ENCODE data around the gene ZNF566. TPM values are rescaled to one million over a fixed set of nuclear protein-coding genes. Genes with fewer than 3 reads are reported as not detected.

Gene ZNF566
- total and polyA plus RNA-seq, 2 donors: 6.0 to 39.4 TPM

GRCh38 chr19:36489920-36490415 lies 607 bp upstream of the ZNF566 start:
- Histone ChIP-seq H3K36me3 (ENCODE audit: insufficient read depth) (no peaks in the 10 kb centered on the region), H3K27ac (ENCODE audit: low read depth) (peak overlapping the region; percentile 97), H3K4me3 (ENCODE audit: low read depth, low read length) (peak overlapping the region; percentile 69), H3K4me1 (ENCODE audit: insufficient read depth) (no peaks in the 10 kb centered on the region)
- no peak for DNase-seq (ENCODE audit: extremely low spot score)
- 4% methylated on average over 15 of the region's 15 CpGs for WGBS

- H3K4me3 ChIP-seq (ENCODE audit: low read depth, low read length): peak overlapping the region; percentile 69
- no peaks in the 10 kb centered on the region for H3K36me3 ChIP-seq (ENCODE audit: insufficient read depth)
- no peaks in the 10 kb centered on the region for H3K4me1 ChIP-seq (ENCODE audit: insufficient read depth)
- WGBS: under 1% methylated on average over 11 of the region's 11 CpGs
- peak overlapping the region; percentile 97 for H3K27ac ChIP-seq (ENCODE audit: low read depth)
- peak; percentile 0 for DNase-seq (ENCODE audit: extremely low spot score)
Measured at GRCh38 chr19:36488846-36489117, 579 bp downstream of the ZNF566 start.

DNA sequence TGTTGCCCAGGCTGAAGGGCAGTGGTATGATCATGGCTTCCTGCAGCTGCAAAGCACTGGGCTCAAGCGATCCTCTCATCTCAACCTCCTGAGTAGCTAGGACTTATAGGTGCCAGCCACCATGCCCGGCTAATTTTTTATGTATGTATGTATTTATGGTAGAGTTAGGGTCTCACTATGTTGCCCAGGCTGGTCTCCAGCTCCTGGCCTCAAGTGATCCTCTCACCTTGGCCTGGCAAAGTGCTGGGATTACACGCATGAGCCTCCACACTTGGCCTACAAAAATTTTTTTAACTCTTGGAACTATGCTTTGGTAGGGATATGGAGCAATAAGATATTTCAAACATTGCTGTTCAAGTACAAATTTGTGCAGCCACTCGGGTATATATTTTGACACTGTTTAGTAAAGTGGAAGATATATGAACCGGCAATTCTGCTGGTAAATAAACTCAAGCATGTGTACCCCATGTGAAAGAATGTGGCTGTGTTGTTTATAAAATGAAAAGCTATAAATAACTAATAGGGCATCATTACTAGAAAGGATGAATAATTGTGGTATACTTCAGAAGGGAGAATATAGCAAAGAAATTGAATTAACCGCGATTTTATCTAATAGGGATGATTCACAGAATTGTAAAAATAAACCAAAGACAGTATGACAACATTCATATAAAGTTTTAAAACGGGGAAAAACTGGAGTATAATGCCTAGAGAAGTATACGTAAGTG lies 1.1 kb downstream of the ZNF566 start:
- 45% methylated on average over 9 of the region's 9 CpGs for WGBS
- Histone ChIP-seq H3K4me1 (ENCODE audit: insufficient read depth) (no peaks in the 10 kb centered on the region), H3K36me3 (ENCODE audit: insufficient read depth) (no peaks in the 10 kb centered on the region), H3K4me3 (ENCODE audit: low read depth, low read length) (peak overlapping the region; percentile 69), H3K27ac (ENCODE audit: low read depth) (no peak overlapping the region)
- no peak for DNase-seq (ENCODE audit: extremely low spot score)

GRCh38 chr19:36483653-36484052 lies 5.7 kb downstream of the ZNF566 start:
- DNase-seq (ENCODE audit: extremely low spot score): no peak
- Histone ChIP-seq H3K4me1 (ENCODE audit: insufficient read depth) (no peaks in the 10 kb centered on the region), H3K4me3 (ENCODE audit: low read depth, low read length) (no peak overlapping the region), H3K27ac (ENCODE audit: low read depth) (no peak overlapping the region), H3K36me3 (ENCODE audit: insufficient read depth) (no peaks in the 10 kb centered on the region)
- 96% methylated on average over 6 of the region's 6 CpGs for WGBS

GRCh38 chr19:36482876-36483275 lies 6.5 kb downstream of the ZNF566 start:
- no peak overlapping the region for H3K27ac ChIP-seq (ENCODE audit: low read depth)
- H3K4me1 ChIP-seq (ENCODE audit: insufficient read depth): no peaks in the 10 kb centered on the region
- no peak overlapping the region for H3K4me3 ChIP-seq (ENCODE audit: low read depth, low read length)
- 93% methylated on average over 2 of the region's 2 CpGs for WGBS
- H3K36me3 ChIP-seq (ENCODE audit: insufficient read depth): no peaks in the 10 kb centered on the region
- DNase-seq (ENCODE audit: extremely low spot score): no peak

- Histone ChIP-seq H3K36me3 (ENCODE audit: insufficient read depth) (peaks cover 10% of the 10 kb centered on the region), H3K4me3 (ENCODE audit: low read depth, low read length) (no peak overlapping the region), H3K4me1 (ENCODE audit: insufficient read depth) (no peaks in the 10 kb centered on the region), H3K27ac (ENCODE audit: low read depth) (no peak overlapping the region)
- no peak for DNase-seq (ENCODE audit: extremely low spot score)
- 95% methylated on average over 1 of the region's 1 CpG for WGBS
Measured at GRCh38 chr19:36460046-36460445, 29.3 kb downstream of the ZNF566 start.

DNA sequence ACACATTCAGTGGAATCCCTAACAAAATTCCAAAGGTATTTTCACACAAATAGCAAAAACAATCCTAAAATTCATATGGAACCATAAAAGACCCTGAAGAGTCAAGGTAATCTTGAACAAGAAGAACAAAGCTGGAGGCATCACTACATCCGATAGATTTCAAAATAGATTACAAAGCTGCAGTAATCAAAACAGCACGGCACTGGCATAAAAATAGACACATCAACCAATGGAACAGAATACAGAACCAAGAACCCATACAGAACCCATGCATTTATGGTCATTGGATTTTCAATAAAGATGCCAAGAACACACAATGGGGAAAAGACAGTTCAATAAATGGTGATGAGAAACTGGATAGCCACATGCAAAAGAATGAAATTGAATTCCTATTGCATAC lies 32.5 kb downstream of the ZNF566 start:
- Histone ChIP-seq H3K4me3 (ENCODE audit: low read depth, low read length) (no peak overlapping the region), H3K4me1 (ENCODE audit: insufficient read depth) (no peaks in the 10 kb centered on the region), H3K27ac (ENCODE audit: low read depth) (no peak overlapping the region), H3K36me3 (ENCODE audit: insufficient read depth) (peaks cover 4% of the 10 kb centered on the region)
- WGBS: 97% methylated on average over 2 of the region's 2 CpGs
- DNase-seq (ENCODE audit: extremely low spot score): no peak

- H3K4me3 ChIP-seq (ENCODE audit: low read depth, low read length): no peak overlapping the region
Measured at GRCh38 chr19:36449059-36449670, 40.2 kb downstream of the ZNF566 start.

DNA sequence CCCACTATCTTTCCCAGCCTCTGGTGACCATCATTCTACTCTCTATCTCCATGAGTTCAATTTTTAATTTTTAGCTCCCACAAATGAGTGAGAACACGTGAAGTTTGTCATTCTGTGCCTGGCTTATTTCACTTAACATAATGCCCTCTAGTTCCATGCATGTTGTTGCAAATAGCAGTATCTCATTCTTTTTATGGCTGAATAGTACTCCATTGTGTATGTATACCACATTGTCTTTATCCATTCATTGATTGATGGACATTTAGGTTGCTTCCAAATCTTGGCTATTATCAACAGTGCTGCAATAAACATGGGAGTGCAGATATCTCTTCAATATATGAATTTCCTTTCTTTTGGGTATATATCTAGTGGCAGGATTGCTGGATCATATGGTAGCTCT lies 48.0 kb downstream of the ZNF566 start:
- no peak overlapping the region for H3K27ac ChIP-seq (ENCODE audit: low read depth)
- DNase-seq (ENCODE audit: extremely low spot score): no peak
- WGBS: 59% methylated on average over 1 of the region's 1 CpG
- H3K4me3 ChIP-seq (ENCODE audit: low read depth, low read length): no peak overlapping the region
- no peaks in the 10 kb centered on the region for H3K4me1 ChIP-seq (ENCODE audit: insufficient read depth)
- no peaks in the 10 kb centered on the region for H3K36me3 ChIP-seq (ENCODE audit: insufficient read depth)

More at GRCh38 chr19:36449059-36449670, 40.2 kb downstream of the ZNF566 start:
- no peak for DNase-seq (ENCODE audit: extremely low spot score)
- WGBS: 97% methylated on average over 5 of the region's 5 CpGs
- Histone ChIP-seq H3K27ac (ENCODE audit: low read depth) (no peak overlapping the region), H3K4me1 (ENCODE audit: insufficient read depth) (no peaks in the 10 kb centered on the region), H3K36me3 (ENCODE audit: insufficient read depth) (peaks cover 19% of the 10 kb centered on the region)

- no peak overlapping the region for H3K4me3 ChIP-seq (ENCODE audit: low read depth, low read length)
- H3K27ac ChIP-seq (ENCODE audit: low read depth): no peak overlapping the region
- 48% methylated on average over 2 of the region's 2 CpGs for WGBS
- H3K4me1 ChIP-seq (ENCODE audit: insufficient read depth): no peaks in the 10 kb centered on the region
- no peak for DNase-seq (ENCODE audit: extremely low spot score)
- H3K36me3 ChIP-seq (ENCODE audit: insufficient read depth): no peaks in the 10 kb centered on the region
Measured at GRCh38 chr19:36436531-36436930, 52.8 kb downstream of the ZNF566 start.

DNA sequence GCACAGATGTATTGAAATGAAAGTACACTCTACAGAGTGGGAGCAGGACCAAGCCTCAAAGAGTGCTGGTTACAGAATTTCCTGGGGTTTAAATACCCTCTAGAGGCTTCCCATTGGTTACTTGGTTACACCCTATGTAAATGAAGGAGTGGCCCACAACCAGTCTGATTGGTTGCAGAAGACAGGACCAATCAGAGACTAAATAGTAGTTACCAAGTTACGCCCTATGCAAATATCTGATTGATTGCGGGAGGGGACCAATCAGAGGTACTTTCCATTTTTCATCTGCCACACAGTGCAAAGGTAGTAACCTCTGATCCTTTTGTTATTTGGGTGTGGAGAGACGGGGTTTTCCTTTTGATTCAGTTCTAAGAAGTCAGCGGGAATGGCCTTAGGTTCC lies 65.4 kb downstream of the ZNF566 start:
- H3K27ac ChIP-seq (ENCODE audit: low read depth): no peak overlapping the region
- DNase-seq (ENCODE audit: extremely low spot score): no peak
- WGBS: 92% methylated on average over 4 of the region's 4 CpGs
- no peaks in the 10 kb centered on the region for H3K36me3 ChIP-seq (ENCODE audit: insufficient read depth)
- H3K4me1 ChIP-seq (ENCODE audit: insufficient read depth): no peaks in the 10 kb centered on the region
- H3K4me3 ChIP-seq (ENCODE audit: low read depth, low read length): no peak overlapping the region

- 19% methylated on average over 33 of the region's 33 CpGs for WGBS
- DNase-seq (ENCODE audit: extremely low spot score): no peak
- H3K27ac ChIP-seq (ENCODE audit: low read depth): no peak overlapping the region
- H3K36me3 ChIP-seq (ENCODE audit: insufficient read depth): no peaks in the 10 kb centered on the region
- H3K4me1 ChIP-seq (ENCODE audit: insufficient read depth): no peaks in the 10 kb centered on the region
- peak overlapping the region; percentile 26 for H3K4me3 ChIP-seq (ENCODE audit: low read depth, low read length)
Measured at GRCh38 chr19:36421749-36422481, 67.4 kb downstream of the ZNF566 start.

DNA sequence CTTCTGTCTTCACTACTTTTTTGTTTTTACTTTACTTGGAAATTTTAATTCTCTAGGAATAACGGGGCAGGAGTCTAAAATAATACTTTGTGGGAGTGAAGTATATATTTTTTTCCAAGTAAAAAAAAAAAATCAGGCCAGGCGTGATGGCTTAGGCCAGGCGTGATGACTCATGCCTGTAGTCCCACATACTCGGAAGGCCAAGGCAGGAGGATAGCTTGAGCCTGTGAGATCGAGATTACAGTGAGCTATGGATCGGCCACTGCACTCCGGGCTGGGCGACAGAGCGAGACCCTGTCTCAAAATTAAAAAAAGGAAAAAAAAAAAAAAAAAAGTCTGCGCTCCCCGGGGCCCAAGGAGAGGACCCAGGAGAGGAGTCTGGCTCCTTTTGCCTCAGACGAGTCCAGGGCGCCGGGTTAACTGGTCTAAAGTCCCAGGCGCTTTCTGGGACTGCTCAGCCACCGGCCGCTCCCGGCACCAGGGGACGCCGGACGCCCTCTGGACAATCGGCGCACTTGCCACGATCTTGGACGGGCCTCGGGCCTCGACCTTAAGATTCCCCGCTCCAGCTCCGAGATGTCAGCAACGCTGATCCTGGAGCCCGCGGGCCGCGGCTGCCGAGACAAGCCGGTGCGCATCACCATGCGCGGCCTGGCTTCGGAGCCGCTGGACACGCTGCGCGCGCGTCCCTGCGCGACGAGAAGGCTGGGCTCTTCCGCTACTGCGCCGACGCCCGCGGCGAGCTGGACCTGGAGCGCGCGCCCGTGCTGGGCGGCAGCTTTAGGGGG lies 68.2 kb downstream of the ZNF566 start:
- Histone ChIP-seq H3K36me3 (ENCODE audit: insufficient read depth) (no peaks in the 10 kb centered on the region), H3K27ac (ENCODE audit: low read depth) (no peak overlapping the region), H3K4me1 (ENCODE audit: insufficient read depth) (no peaks in the 10 kb centered on the region), H3K4me3 (ENCODE audit: low read depth, low read length) (peak overlapping the region; percentile 26)
- WGBS: 7% methylated on average over 61 of the region's 61 CpGs
- DNase-seq (ENCODE audit: extremely low spot score): no peak

All from urinary bladder (tissue), 4 donors.